Mesothelial cell of epicardium (in vitro differentiated cells): ENCODE measurements around the gene FXYD2. TPM values are rescaled to one million over a fixed set of nuclear protein-coding genes. Genes with fewer than 3 reads are reported as not detected.

Source experiments
- DNase-seq, 2 experiments: peaks; one replicate each; pipeline ENCODE4 v3.0.0; 2021; ENCODE audit warnings: low spot score in 2 of 2; ENCODE audit not compliant: unreplicated experiment in 2 of 2
- H3K27ac Mint-ChIP-seq: 2 replicates; pipeline ENCODE4 v1.8.0; 2021; ENCODE audit warnings: mixed read lengths
- H3K27me3 Mint-ChIP-seq: 2 replicates; pipeline ENCODE4 v1.8.0; 2021; ENCODE audit warnings: low read depth, mixed read lengths
- H3K36me3 Mint-ChIP-seq: 2 replicates; pipeline ENCODE4 v1.8.0; 2021; ENCODE audit warnings: mixed read lengths
- H3K4me1 Mint-ChIP-seq: 2 replicates; pipeline ENCODE4 v1.8.0; 2021; ENCODE audit warnings: mixed read lengths
- H3K4me3 Mint-ChIP-seq: 2 replicates; pipeline ENCODE4 v1.8.0; 2021; ENCODE audit warnings: mild to moderate bottlenecking, moderate library complexity, mixed read lengths
- H3K9me3 Mint-ChIP-seq: 2 replicates; pipeline ENCODE4 v1.8.0; 2021; ENCODE audit warnings: mixed read lengths
- total RNA-seq: library from RNA; stranded (reverse); gene quantifications from 3 replicates; pipeline ENCODE4 v1.2.1, GENCODE V29; 2021
- TF ChIP-seq, protein P1 (sequence below): fragments of 200-600 bp; sonication (generic); IDR thresholded peaks from one replicate; pipeline ENCODE4 v1.5.0; 2021; ENCODE audit warnings: antibody characterized with exemption; ENCODE audit not compliant: unreplicated experiment

FXYD2 gene
- total RNA-seq, 1 donor from 2014 or later, result 6.3 TPM

DNA sequence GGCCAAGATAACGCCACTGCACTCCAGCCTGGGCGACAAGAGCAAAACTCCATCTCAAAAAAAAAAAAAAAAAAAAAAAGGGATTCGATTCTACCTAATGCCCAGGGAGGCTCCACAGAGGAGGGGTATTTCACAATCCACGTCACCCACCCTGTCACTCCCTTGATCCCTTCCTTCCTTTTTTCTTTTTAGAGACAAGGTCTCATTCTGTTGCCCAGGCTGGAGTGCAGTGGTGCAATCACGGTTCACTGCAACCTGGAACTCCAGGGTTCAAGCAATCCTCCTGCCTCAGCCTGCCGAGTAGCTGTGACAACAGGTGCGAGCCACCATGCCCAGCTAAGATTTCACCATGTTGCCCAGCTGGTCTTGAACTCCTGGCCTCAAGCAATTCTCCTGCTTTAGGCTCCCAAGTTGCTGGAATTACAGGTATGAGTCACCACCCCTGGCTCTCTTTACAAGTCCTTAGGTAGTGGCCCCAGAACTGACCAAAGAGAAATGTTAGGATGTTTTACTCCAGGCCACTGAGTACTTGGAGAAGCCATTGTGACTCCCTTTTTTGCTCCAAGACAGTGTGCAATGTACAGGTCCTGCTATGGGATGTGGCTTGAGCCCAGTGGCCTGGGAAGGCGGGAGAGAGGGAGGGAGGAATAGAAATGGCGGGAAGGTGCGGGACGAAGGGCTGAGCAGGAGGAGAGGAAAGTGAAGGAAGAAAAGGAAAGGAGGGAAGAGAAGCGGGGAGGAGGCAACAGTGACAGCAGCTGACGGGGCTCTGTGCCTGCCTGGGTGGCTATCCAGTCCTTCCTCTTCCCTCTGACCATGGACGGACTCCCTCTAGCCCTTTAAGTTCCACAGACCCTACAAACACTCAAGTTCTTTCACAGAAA lies 11.8 kb upstream of the FXYD2 start:
- no peak overlapping the region for H3K4me3 Mint-ChIP-seq
- peaks cover 12% of the 10 kb centered on the region for H3K4me1 Mint-ChIP-seq
- peaks cover 2% of the 10 kb centered on the region for H3K27me3 Mint-ChIP-seq
- H3K36me3 Mint-ChIP-seq, result peaks cover 29% of the 10 kb centered on the region
- H3K27ac Mint-ChIP-seq, result no peak overlapping the region
- TF ChIP-seq, protein P1, sequence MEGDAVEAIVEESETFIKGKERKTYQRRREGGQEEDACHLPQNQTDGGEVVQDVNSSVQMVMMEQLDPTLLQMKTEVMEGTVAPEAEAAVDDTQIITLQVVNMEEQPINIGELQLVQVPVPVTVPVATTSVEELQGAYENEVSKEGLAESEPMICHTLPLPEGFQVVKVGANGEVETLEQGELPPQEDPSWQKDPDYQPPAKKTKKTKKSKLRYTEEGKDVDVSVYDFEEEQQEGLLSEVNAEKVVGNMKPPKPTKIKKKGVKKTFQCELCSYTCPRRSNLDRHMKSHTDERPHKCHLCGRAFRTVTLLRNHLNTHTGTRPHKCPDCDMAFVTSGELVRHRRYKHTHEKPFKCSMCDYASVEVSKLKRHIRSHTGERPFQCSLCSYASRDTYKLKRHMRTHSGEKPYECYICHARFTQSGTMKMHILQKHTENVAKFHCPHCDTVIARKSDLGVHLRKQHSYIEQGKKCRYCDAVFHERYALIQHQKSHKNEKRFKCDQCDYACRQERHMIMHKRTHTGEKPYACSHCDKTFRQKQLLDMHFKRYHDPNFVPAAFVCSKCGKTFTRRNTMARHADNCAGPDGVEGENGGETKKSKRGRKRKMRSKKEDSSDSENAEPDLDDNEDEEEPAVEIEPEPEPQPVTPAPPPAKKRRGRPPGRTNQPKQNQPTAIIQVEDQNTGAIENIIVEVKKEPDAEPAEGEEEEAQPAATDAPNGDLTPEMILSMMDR, result no peak
- peak in 1 of 2 experiments; percentile 17 for DNase-seq
- H3K9me3 Mint-ChIP-seq, result no peaks in the 10 kb centered on the region

DNA sequence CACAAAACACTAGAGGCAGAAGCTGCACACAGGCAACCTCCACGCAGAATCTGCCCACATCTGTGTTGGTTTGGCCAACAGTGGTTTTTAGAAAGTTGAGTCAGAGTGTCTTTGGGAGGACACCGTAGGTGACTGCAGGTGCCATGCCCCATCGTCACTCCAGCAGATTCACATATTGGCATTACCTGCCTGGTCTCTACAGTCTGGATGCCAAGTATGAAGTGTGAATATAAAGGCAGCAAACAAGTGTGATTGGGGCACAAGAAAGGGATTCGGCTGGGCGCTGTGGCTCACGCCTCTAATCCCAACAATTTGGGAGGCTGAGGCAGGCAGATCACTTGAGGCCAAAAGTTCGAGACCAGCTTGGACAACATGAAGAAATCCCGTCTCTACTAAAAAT lies 11.0 kb upstream of the FXYD2 start:
- Mint-ChIP-seq H3K4me3 (no peak overlapping the region), H3K4me1 (peaks cover 18% of the 10 kb centered on the region), H3K27me3 (peaks cover 2% of the 10 kb centered on the region), H3K27ac (no peak overlapping the region), H3K9me3 (no peaks in the 10 kb centered on the region), H3K36me3 (peaks cover 25% of the 10 kb centered on the region)
- TF ChIP-seq, protein P1, result no peak
- DNase-seq, result peak in 1 of 2 experiments; percentile 27

DNA sequence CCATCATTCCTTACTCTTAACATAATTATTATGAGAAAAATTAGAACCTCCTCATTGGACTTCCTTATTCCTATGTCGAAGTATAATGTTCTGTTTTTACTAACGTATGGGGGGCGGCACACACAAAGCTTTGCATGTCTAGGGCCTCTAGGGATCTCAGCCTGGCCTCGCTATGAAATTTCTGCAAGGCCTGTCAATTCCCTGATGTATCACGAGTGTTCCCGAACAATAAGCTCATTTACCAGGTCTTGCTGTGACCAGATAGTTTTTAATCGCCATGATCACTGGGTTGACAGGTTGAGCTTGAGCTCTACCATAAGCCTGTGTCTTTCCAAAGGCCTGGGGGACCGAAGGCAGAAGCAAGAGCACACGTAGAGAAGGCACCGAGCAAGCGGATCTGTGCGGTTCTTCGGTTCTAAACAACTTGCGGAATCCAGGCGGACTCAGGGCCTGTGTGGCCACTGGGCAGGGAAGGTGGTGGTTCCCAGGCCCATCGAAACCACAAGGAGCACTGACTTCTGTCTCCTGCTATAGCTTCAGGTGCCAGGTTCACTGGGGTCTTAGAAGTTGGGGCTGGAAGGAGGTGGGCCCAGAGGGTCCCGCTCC lies 10.4 kb upstream of the FXYD2 start:
- Mint-ChIP-seq H3K27me3 (peaks cover 5% of the 10 kb centered on the region), H3K4me3 (no peak overlapping the region), H3K36me3 (peaks cover 25% of the 10 kb centered on the region), H3K27ac (no peak overlapping the region), H3K9me3 (no peaks in the 10 kb centered on the region), H3K4me1 (peaks cover 23% of the 10 kb centered on the region)
- TF ChIP-seq, protein P1, result no peak
- DNase-seq, result peak in 1 of 2 experiments; percentile 20

DNA sequence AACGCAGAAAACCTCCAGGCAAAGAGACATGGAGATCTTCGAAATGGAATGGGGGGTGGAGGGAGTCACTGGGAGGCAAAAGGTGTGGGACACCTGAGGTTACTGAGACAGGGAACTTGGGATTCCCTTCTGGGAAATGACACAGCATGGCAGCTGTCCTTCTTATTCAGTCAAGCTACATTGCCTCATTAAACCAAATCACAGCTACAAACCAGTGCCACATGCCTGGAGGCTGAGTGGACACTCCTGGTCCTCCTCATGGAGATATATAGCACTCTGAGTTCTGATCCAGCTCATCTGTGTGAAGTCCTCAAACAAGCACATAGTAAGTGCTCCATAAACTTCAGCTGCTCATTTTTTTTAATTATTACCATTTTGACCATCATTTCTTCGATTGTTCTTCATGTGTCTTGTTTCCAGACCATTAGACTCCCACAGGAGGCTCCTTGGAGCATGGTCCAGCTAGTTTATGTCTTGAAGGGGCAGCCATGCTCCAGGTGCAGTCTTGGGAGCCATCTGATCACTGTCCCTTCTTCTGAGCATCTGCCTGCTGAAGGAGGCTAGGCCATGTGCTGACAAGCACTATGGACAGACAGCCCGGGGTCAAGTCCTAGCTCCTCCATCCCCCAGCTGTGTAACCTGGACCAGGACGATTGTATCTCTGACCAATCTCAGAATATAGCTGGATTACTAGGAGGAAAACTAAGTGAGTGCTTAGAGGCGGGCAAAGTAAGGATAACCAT lies 9.7 kb upstream of the FXYD2 start:
- Mint-ChIP-seq H3K36me3 (peaks cover 24% of the 10 kb centered on the region), H3K27ac (no peak overlapping the region), H3K9me3 (no peaks in the 10 kb centered on the region), H3K4me3 (no peak overlapping the region), H3K4me1 (peaks cover 23% of the 10 kb centered on the region), H3K27me3 (peaks cover 5% of the 10 kb centered on the region)
- TF ChIP-seq, protein P1, result no peak
- DNase-seq, result peak in 1 of 2 experiments; percentile 31

DNA sequence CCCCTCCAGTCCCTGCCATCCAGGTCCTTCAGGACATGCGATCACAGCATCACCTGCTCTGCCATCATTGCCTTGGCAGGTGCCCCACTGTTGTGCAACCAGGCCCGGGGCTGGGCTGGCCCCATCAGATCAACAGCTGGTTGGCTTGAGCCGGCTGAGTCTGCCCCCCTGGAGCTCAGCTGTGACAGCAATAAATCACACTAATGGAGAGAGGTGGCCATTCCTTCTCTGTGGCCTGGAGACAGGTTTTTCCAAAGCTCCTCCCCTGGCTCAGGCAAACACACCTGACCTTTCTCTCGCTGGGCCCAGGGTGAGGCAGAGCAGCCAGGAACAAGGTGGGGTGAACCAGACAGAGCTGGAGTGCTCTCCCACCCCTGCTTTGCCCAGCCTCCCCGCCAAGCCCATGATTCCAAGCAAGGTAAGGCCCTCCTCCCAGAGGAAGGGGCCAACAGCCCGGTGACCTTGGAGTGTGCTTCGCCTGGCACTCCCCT lies 8.9 kb upstream of the FXYD2 start:
- peaks cover 16% of the 10 kb centered on the region for H3K36me3 Mint-ChIP-seq
- DNase-seq, result peak in 1 of 2 experiments; percentile 25
- no peak overlapping the region for H3K4me3 Mint-ChIP-seq
- no peak overlapping the region for H3K27ac Mint-ChIP-seq
- TF ChIP-seq, protein P1, result no peak
- peaks cover 5% of the 10 kb centered on the region for H3K27me3 Mint-ChIP-seq
- H3K9me3 Mint-ChIP-seq, result no peaks in the 10 kb centered on the region
- peaks cover 23% of the 10 kb centered on the region for H3K4me1 Mint-ChIP-seq
